ENCODE measurements around the gene NDUFS8.

- TF ChIP-seq EZH2 (IDR thresholded peaks at IDR 0.05; ENCODE audit: insufficient read depth, poor library complexity, severe bottlenecking): no peak
- no peak for TF ChIP-seq EZH2phosphoT487 (IDR thresholded peaks at IDR 0.05; ENCODE audit: insufficient read depth, low read depth)
These were observed 35.4 kb downstream of the NDUFS8 start for GRCh38 chr11:68065841-68066240.
